CD4-positive, alpha-beta T cell treated with Interleukin-15 for 1 hour (primary cell): ENCODE data around the gene THRAP3.
"Not testable (repeated sequence)": the region's sequence is repeated elsewhere in the genome, so short reads cannot be mapped to it uniquely, and the experiment has no call there.

Experiments
- DNase-seq: peaks from one replicate; pipeline ENCODE4 v3.0.0-alpha.2; 2020

The THRAP3 gene, protein sequence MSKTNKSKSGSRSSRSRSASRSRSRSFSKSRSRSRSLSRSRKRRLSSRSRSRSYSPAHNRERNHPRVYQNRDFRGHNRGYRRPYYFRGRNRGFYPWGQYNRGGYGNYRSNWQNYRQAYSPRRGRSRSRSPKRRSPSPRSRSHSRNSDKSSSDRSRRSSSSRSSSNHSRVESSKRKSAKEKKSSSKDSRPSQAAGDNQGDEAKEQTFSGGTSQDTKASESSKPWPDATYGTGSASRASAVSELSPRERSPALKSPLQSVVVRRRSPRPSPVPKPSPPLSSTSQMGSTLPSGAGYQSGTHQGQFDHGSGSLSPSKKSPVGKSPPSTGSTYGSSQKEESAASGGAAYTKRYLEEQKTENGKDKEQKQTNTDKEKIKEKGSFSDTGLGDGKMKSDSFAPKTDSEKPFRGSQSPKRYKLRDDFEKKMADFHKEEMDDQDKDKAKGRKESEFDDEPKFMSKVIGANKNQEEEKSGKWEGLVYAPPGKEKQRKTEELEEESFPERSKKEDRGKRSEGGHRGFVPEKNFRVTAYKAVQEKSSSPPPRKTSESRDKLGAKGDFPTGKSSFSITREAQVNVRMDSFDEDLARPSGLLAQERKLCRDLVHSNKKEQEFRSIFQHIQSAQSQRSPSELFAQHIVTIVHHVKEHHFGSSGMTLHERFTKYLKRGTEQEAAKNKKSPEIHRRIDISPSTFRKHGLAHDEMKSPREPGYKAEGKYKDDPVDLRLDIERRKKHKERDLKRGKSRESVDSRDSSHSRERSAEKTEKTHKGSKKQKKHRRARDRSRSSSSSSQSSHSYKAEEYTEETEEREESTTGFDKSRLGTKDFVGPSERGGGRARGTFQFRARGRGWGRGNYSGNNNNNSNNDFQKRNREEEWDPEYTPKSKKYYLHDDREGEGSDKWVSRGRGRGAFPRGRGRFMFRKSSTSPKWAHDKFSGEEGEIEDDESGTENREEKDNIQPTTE

DNA sequence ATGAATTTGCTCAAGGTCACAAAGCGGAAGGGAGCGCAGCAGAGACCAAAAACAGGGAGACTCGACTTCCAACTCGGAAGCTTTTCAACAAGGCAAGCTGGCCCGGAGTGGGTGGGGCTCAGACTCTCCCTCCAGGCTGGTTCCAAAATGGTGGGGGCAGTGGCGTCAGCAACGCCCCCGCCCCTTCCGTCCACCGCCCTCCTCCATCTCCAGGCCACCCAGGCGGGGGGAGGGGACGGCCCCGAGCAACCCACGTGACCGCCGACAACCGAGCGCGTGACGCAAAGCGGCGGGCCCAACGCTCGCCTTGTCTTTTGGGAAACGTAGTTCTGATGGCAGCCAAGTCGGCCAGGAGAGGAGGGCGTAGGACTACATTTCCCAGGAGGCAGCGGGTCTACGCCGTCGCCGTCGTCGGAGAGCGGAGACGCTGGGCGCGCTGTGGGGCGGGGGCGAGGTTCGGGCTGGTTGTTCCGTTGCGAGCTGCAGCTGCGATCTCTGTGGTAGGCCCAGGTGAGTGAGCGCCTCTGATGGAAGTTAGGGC, at the start of gene THRAP3:
Gene THRAP3 (plus strand): TSS at position 448 of the 541 bp plus-strand sequence. CDS start 58,121 bp downstream, outside the sequence.
- DNase-seq, result peak; percentile 100

DNA sequence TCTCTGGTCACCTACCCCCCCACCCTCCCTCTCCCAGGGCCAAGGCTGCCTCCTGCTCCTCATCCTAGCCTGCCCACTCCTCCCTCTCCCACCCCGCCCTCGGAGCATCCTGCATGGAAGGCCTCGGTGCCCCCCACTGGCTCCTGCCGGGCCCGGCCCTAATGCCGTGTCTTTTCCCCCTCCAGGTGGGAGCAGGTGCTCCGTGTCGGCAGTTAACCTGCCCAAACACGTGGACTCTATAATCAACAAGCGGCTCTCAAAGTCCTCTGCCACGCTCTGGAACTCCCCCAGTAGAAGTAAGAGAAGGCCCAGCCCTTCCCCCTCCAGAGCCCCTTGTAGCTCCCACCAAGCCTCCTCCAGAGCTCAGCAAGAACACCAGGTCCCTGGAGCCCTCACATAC, 49.5 kb upstream of the THRAP3 start:
- no peak for DNase-seq

DNA sequence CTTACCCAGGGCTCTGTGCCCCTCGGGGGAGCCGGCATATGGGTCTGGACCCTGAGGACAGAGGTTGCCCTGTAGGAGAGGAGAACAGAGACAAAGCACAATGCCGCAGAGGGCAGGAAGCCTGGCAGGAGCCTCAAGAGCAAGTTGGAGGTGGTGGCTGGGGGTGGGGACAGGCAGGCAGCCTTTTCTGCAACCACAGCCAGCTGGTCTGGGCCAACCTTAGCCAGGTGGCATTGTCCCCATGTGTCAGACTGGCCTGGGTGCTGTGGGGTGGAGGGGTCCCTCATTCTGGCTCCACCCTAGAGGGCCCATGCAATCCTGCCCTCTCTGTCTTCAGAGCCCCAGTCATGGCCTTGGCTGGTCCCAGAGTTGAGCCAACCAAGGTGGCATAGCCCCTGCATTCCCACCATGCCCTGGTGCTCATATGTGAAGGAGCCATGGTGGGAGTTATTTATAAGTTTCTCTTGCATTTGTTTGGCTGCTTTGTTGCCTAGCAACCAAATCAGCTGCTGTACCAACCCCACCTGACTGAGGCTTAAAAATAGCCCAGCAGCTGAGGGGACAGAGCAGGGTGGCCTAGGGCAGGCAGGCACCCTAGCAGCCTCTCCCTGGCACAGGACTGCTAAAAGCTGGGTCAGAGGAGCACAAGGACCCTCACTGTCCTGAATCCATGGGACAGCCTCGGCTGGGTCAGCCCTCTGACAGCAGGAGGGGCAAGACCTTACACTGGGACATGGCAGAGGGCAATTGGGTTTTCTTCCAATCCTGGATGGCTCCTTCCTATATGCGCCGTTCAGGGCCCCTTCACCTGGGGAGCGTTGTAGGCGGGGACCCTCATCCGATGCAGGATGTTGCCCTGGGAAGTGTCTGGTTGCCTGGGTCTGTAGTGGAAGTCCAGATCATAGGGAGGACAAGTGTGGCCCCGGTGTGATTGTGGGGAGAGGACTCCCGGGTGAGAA, 48.8 kb upstream of the THRAP3 start:
- peak; percentile 40 for DNase-seq

DNA sequence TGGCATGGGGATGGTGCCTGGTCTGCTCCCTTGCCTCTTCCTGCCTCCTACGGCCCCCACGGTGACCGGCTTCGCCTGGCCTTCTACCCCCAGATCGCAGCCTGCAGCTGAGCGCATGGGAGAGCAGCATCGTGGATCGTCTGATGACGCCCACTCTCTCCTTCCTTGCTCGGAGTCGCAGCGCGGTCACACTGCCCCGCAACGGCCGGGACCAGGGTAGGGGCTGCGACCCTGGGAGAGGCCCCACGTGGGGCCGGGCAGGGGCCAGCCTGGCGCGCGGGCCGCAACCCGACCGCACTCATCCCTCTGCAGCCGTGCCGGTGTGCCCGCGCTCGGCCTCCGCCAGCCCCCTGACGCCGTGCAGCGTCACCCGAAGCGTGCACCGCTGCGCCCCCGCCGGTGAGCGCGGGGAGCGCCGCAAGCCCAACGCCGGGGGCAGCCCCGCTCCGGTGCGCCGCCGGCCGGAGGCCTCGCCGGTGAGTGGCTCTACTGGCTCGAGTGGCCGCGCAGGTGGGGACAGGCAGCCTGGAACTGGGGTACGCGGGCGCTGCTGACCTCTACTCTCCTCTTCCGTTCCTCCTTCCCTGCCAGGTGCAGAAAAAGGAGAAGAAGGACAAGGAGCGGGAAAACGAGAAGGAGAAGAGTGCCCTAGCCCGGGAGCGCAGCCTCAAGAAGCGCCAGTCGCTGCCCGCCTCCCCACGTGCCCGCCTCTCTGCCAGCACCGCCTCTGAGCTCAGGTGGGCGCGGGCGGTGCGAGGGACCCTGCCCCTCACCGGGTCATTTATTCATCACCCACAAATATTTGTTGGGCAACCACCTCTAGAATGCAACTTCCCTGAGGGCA, 47.9 kb upstream of the THRAP3 start:
- DNase-seq, result no peak

DNA sequence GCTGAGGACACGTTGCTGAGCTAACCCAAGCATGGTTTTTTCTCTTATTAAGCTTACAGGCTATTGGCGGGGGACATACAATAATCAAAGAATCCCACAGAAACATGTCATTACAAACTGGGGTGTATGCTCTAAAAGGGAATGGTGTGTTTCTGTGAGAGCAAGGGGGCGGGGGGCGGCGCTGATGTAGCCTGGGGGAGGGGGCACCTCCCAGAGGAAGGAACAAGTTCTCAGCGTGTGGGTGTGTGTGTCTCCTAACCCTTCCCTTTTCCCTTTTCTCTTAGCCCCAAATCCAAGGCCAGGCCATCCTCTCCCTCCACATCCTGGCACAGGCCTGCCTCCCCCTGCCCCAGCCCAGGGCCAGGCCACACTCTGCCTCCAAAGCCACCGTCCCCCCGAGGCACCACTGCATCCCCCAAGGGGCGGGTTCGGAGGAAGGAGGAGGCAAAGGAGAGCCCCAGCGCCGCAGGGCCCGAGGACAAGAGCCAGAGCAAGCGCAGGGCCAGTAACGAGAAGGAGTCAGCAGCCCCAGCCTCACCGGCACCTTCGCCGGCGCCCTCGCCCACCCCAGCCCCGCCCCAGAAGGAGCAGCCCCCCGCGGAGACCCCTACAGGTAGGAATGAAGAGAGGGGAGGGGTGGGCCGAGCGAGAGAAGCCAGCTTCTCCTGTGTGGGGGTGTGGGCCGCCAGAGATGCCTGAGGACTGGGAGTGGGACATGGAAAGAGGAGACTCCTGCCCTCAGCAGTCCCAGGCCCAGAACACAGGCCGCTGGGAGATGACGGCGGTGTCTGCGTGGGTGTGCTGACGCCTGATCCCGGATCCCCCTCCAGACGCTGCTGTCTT, 46.4 kb upstream of the THRAP3 start:
- no peak for DNase-seq

DNA sequence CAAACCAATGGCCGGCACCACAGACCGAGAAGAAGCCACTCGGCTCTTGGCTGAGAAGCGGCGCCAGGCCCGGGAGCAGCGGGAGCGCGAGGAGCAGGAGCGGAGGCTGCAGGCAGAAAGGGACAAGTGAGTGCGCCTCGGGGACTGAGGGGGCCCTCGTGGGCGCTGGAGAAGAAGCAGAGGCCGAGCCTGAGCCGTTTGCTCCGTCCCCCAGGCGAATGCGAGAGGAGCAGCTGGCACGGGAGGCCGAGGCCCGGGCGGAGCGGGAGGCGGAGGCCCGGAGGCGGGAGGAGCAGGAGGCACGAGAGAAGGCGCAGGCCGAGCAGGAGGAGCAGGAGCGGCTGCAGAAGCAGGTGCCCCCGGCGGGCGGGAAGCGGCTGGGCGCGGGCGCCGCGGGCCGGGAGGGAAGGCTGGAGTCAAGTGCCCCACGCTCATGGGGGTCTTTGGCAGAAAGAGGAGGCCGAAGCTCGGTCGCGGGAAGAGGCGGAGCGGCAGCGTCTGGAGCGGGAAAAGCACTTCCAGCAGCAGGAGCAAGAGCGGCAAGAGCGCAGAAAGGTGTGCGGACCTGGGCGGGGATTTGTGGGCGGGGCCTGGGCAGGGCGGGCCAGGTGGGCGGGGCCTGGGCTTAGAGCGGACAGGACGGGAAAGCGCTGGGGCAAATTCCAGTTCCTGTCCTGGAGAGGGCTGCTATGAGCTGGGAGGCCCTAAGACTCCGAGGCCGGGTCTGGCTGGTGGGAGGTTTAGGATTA, 45.6 kb upstream of the THRAP3 start:
- DNase-seq, result no peak

DNA sequence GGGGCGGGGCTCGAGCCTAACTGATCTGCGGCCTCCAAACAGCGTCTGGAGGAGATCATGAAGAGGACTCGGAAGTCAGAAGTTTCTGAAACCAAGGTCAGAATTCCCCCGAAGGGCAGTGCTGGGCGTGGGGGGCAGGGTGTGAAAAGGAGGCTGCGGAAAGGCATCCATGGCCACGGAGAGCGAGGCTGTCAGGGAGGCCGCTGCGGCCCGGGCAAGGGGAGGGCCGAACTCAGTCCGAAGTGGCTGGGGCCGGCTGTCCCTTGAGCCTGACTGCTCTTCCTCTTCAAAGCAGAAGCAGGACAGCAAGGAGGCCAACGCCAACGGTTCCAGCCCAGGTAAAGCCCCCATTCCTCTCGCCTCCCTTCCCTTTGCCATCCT, 45.0 kb upstream of the THRAP3 start:
- no peak for DNase-seq

DNA sequence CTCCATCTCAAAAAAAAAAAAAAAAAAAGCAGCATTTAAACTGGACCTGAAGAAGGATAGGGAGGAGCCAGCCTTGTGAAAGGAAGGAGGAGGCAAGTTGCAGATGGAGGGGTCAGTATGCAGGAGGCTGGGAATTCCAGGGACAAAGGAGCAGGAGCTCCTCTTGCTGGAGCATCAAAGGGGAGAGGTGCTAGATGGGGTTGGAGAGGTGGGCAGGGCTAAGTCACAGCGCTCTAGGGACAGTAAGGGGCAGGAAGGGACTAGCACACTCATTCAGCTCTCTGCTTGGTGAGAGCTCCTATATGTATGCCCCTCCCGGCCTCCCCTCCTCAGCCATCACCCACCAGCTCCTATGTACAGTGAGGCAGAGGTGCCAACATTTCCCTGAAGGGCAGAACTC, 41.5 kb upstream of the THRAP3 start:
- DNase-seq, result no peak

DNA sequence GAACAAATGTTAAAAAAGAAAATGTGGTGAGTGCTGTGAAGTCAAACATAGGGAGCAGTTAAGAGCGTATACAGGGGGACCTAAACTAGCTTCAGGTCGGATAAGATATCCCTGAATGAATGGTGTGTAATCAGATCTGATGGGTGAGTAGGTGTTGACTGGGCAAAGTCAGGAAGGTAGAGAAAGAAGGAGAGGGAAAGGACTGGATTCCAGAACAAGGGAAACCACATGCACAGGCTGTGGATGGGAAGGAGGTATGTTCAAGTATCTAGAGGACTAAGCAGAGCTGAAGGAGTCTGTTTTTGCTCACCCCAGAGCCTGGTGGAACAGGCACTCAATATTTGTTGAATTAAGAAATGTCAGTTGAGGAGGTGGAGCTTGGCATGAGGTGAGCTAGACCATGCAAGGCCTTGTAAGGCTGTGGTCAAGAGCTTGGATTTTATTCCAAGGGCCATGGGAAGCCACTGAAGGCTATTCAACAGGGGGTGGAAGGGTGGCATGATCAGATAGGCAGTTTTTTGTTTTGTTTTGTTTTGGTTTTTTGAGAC, 40.9 kb upstream of the THRAP3 start:
- no peak for DNase-seq

DNA sequence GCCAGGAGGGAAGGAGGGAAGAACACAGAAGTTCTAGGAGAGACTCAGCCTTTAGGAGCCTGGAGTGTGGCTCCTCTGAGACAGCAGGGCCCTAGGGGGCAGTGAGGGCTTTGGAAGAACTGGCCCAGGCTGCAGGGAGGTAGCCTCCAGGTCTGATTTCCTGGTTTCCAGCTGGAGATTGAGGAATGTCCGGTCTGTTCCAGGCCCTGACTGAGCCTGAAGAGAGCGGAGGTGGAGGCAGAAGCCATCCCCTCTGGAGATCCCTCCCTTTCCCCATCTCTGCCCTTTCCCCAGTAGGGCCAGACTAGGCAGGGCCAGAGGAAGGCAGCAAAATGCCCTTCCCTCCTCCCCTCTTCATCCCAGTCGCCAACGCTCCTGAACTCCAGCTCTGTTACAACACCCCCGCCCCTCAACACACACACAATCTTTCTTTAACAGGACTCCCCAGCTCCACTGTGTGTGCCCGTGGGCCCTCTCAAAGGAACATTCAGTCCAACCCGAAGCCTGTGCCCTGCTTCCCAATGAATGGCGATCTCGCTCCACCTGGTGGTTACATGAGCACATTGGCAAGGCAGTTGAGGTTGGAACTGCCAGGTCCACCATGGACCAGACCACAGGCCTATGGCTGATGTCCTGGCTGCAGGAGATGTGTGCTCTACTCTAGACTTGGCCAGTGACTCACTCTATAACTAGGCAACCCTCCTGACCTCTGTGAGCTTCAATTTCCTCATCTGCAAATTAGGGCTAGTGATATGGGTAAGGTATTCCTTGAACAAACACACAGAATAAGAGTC, 36.2 kb upstream of the THRAP3 start:
- peak; percentile 87 for DNase-seq

DNA sequence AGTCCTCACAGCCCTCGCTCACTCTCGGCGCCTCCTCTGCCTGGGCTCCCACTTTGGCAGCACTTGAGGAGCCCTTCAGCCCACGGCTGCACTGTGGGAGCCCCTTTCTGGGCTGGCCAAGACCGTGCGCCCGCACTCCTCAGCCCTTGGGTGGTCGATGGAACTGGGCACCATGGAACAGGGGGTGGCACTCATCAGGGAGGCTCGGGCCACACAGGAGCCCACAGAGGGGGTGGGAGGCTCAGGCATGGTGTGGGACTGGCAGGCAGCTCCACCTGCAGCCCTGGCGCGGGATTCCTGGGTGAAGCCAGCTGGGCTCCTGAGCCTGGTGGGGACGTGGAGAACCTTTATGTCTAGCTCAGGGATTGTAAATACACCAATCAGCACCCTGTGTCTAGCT, 27.4 kb upstream of the THRAP3 start:
- not testable (repeated sequence) for DNase-seq

DNA sequence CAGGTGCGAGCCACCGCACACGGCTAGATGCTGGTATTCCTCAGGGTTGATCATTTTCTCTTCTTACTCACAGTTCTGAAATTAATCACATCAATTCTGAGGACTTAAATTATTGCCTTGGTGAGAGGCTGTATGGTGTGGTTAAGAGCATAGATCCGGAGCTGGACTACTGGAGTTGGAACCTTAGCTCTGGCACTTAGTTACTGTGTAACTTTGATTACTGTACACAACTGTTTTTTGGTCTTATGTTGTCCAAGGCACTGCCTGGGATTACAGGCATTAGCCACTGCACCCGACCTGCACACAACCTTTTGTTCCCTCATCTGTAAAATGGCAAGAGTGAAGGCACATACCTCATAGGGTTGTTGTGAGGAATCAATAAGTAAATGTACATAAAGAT, 25.6 kb upstream of the THRAP3 start:
- DNase-seq, result no peak

DNA sequence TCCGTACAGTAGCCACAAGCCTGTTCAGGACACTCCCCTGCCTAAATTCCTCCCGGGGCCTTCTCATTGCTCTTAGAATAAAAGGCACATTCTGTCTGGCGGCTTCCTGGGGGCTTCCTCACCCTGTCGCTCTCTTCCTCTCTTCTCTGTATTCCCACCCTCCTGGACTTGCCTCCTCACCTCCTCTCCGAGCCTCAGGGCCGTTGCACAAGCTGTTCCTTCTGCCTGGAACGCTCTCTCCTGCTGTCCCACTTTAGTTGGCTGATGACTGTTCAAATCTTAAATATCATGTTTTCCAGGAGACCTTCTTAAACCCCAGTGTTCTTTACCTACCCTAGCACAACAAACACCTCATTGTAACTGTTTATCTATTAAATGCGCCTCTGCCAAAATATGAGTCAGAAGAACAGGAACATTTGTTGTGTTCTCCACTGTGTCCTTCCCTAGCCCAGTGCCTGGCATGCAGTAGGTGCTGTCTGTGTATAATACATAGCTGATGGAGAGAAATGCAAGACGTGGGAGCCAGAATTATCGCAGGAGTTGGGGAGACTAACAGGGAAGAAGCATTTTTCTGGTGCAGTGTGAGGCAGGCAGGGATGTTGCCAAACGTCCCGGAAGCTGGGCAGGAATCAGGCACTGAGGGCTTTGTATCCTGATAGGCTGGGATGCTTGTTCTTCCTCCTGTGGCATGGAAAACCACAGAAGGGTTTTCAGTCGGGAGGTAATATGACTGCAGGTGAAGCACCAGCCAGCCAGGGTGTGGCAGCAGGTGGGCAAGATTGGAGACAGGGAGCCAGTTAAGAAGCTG, 24.1 kb upstream of the THRAP3 start:
- DNase-seq, result no peak

DNA sequence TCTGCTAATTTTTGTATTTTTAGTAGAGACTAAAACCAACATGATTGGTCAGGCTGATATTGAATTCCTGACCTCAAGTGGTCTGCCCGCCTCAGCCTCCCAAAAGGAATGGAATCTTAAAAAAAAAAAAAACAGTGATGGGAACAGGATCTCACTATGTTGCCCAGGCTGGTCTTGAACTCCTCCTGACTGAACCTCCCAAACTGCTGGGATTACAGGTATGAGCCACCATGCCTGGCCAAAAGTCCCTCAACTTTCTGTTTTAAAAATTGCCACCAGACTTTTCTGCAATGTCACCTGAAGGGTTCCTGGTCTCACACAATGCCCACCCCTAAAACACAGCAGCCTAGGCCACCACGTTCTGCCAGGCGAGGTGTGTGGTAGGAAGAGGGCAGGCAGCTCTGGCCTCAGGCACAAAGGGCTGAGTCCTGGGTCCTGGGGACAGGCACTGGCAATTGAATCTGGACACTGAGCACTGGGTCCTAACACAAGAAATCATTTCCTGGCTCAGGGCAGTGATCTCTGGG, 21.2 kb upstream of the THRAP3 start:
- no peak for DNase-seq

DNA sequence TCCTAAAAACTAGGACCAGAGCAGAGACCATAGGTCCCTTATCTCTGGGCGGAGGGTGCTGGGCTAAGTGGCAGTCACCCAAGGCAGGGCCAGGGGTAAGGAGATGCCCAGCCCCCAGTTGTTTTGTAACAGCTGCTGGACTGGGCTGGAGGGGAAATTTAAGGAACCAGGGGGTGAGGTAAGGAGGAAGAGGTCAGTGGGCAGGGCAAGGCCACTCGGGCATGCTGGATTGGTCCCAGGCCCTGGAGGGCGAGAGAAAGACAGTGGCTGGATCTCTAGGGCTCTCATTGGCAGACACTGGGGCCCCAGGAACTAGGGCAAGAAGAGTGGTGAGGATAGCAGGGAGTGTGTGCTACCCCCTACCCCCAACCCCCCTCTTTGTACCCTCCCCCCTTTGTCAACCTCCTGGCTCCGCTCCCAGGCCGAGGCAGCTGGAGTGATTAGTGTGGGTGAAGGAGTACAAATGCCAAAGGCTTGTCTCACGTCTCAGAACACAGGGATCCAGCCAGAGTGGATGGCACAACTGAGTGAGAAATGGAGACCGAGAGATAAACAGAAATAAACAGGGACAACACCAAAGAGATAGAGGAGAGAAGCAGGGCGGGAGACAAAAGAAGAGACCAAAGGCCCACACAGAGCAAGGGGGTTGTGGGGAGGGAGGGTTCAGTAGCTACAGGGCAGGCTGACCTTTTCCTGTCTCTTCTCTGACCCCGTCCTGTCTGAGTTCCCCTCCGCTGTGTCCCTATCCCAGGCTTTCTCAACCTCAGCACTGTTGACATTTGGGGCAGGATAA, 20.5 kb upstream of the THRAP3 start:
- peak; percentile 65 for DNase-seq

DNA sequence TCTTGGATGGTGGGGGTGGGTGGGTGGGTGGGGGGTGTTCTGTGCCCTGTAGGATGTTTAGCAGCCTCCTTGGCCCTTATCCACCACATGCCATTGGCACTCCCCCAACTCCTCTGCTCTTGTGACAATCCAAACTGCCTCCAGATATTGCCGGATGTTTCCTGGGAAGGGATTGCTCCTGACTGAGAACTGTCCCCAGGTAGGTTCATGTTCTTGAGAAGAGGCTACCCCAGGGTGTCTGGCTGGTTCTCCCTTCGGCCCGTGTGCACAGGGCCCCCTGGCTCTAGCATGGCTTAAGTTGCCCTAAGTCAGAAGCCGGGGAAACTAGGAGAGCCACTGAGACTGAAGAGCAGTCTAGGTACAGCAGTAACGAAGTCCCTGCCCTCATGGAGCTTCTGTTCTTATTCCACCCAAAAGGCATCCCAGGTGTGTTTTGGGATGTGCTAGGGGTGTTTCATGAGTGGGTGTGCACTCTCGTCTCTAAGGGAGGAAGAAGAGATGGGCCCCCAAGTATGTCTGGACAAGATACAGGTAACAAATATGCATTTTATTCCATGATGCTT, 19.8 kb upstream of the THRAP3 start:
- DNase-seq, result no peak
